ENCODE results near the gene CEP131.

The CEP131 gene

GRCh38 chr17:81200201-81200600 lies 22.6 kb downstream of the CEP131 start:
- ChIA-PET POLR2A (interaction anchor here (2.1 kb wide), 1 partner anchor 23 kb away, joined by 6 read pairs; the partner anchor contains the start of gene CEP131), CTCF (interaction anchor here (0.7 to 1.0 kb wide), 2 partner anchors 9 to 66 kb away, joined by 3 read pairs; no protein-coding TSS in a partner anchor)
- DNase-seq (ENCODE audit: extremely low spot score), result no peak
- TF ChIP-seq LEF1 (IDR thresholded peaks at IDR 0.05; ENCODE audit: borderline replicate concordance) (no peak), SP1 (IDR thresholded peaks at IDR 0.05) (no peak), FOXM1 (IDR thresholded peaks at IDR 0.05; ENCODE audit: borderline replicate concordance) (no peak), BHLHE40 (IDR thresholded peaks at IDR 0.05; ENCODE audit: borderline replicate concordance) (no peak), NFRKB (IDR thresholded peaks at IDR 0.05) (no peak), TARDBP (IDR thresholded peaks at IDR 0.05) (no peak), L3MBTL2 (conservative IDR thresholded peaks at IDR 0.05) (no peak), FOXK2 (IDR thresholded peaks at IDR 0.05) (no peak), FOXA1 (IDR thresholded peaks at IDR 0.05) (no peak), ZNF384 (IDR thresholded peaks at IDR 0.05) (no peak)
- TF ChIP-seq, protein P1, sequence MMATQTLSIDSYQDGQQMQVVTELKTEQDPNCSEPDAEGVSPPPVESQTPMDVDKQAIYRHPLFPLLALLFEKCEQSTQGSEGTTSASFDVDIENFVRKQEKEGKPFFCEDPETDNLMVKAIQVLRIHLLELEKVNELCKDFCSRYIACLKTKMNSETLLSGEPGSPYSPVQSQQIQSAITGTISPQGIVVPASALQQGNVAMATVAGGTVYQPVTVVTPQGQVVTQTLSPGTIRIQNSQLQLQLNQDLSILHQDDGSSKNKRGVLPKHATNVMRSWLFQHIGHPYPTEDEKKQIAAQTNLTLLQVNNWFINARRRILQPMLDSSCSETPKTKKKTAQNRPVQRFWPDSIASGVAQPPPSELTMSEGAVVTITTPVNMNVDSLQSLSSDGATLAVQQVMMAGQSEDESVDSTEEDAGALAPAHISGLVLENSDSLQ (IDR thresholded peaks at IDR 0.05), result no peak

DNA sequence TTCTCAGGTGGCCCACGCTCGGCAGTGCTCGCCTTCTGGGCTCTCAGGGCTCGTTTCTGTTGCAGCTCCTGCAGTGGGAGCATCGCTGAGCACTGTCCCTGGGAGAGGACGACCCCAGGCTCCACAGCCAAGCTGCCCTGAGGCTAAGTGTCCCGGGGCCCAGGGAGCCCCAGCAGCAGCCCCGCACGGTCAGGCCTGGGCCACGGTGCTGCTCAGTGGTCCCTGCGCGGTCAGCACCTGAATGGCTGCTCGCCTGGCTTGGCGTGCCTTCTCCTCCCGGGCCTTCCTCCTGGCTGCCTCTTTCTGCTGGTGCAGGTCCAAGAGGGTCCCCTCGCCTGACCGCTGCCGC lies 23.3 kb downstream of the CEP131 start:
- POLR2A ChIA-PET, result no interaction called here
- CTCF ChIA-PET, result no interaction called here

DNA sequence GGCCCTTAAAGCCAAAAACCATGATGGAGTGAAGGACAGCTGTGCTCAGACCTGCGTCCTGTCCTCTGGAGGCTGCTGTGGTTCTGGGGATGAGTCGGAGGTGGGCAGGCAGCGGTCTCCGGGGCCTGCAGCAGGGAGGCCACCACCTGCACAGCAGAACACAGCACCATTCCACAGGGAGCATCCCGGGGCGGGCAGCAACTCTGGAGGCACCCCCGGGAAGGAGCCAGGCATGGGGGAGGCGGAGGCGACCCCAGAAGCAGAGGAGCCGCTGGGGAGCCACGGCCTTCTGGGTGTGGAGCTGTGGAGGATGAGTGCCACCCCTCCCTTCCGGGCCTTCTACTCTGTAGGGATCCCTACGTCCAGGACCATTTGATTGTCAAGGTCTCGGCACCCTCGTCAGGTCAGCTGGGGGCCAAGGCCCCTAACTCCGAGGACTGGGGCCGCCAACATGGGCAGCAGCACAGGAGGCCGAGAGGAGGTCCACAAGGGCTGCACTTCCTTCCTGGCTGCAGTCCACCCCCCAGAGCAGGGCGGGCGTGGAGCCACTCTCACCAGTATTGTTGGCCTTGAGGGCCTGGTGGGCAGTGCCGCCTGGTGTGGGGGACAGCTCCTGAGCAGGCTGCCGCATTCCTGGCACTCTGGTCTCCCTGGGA lies 23.8 kb downstream of the CEP131 start:
- POLR2A ChIA-PET, result no interaction called here
- TF ChIP-seq ARNT (IDR thresholded peaks at IDR 0.05) (no peak), L3MBTL2 (conservative IDR thresholded peaks at IDR 0.05) (no peak), FOXK2 (IDR thresholded peaks at IDR 0.05) (no peak), BHLHE40 (IDR thresholded peaks at IDR 0.05; ENCODE audit: borderline replicate concordance) (no peak), HDGF (IDR thresholded peaks at IDR 0.05; ENCODE audit: borderline replicate concordance) (no peak), NFRKB (IDR thresholded peaks at IDR 0.05) (no peak), SUZ12 (IDR thresholded peaks at IDR 0.05) (no peak), CTBP1 (IDR thresholded peaks at IDR 0.05; ENCODE audit: borderline replicate concordance) (no peak), FOXA1 (IDR thresholded peaks at IDR 0.05) (no peak), ELF4 (IDR thresholded peaks at IDR 0.05) (no peak), ZNF384 (IDR thresholded peaks at IDR 0.05) (no peak), FOXM1 (IDR thresholded peaks at IDR 0.05; ENCODE audit: borderline replicate concordance) (no peak), SP1 (IDR thresholded peaks at IDR 0.05) (no peak), LEF1 (IDR thresholded peaks at IDR 0.05; ENCODE audit: borderline replicate concordance) (no peak), TARDBP (IDR thresholded peaks at IDR 0.05) (no peak)
- TF ChIP-seq, protein P1 (IDR thresholded peaks at IDR 0.05), result no peak
- CTCF ChIA-PET, result no interaction called here
- DNase-seq (ENCODE audit: extremely low spot score), result no peak

More for the DNA sequence above, 23.3 kb downstream of the CEP131 start:
- DNase-seq (ENCODE audit: extremely low spot score), result no peak
- no peak for TF ChIP-seq ZNF384 (IDR thresholded peaks at IDR 0.05)

GRCh38 chr17:81197831-81198490 lies 24.8 kb downstream of the CEP131 start:
- no peak for TF ChIP-seq TARDBP (IDR thresholded peaks at IDR 0.05)
- TF ChIP-seq HDGF (IDR thresholded peaks at IDR 0.05; ENCODE audit: borderline replicate concordance), result no peak
- TF ChIP-seq SUZ12 (IDR thresholded peaks at IDR 0.05), result no peak
- no peak for TF ChIP-seq ARNT (IDR thresholded peaks at IDR 0.05)
- TF ChIP-seq LEF1 (IDR thresholded peaks at IDR 0.05; ENCODE audit: borderline replicate concordance), result no peak
- no peak for TF ChIP-seq CTBP1 (IDR thresholded peaks at IDR 0.05; ENCODE audit: borderline replicate concordance)
- TF ChIP-seq FOXK2 (IDR thresholded peaks at IDR 0.05), result no peak
- no peak for TF ChIP-seq L3MBTL2 (conservative IDR thresholded peaks at IDR 0.05)
- TF ChIP-seq FOXA1 (IDR thresholded peaks at IDR 0.05), result no peak
- TF ChIP-seq SP1 (IDR thresholded peaks at IDR 0.05), result no peak
- DNase-seq (ENCODE audit: extremely low spot score), result no peak
- POLR2A ChIA-PET, result no interaction called here
- CTCF ChIA-PET, result interaction anchor here (0.7 kb wide), 1 partner anchor 107 kb away, joined by 3 read pairs; no protein-coding TSS in a partner anchor

DNA sequence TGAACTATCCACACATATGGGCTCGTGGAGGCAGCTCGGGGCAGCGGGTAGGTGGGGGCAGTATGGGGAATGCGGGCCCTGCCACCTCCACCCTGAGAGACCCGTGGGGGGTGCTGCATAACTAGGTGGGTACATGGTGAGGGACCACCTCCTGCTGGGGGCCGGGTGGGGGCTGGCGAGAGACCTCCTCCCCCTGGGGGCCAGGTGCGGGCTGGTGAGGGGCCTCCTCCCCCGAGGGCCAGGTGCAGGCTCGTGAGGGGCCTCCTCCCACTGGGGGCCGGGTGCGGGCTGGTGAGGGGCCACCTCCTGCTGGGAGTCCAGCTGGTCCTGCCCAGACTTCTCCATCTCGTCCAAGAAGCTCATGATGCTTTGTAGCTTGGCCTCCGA lies 25.4 kb downstream of the CEP131 start:
- ChIA-PET POLR2A (no interaction called here), CTCF (no interaction called here)
- TF ChIP-seq FOXM1 (IDR thresholded peaks at IDR 0.05; ENCODE audit: borderline replicate concordance) (no peak), SUZ12 (IDR thresholded peaks at IDR 0.05) (no peak), SP1 (IDR thresholded peaks at IDR 0.05) (no peak), FOXK2 (IDR thresholded peaks at IDR 0.05) (no peak), LEF1 (IDR thresholded peaks at IDR 0.05; ENCODE audit: borderline replicate concordance) (no peak), CTBP1 (IDR thresholded peaks at IDR 0.05; ENCODE audit: borderline replicate concordance) (no peak), FOXA1 (IDR thresholded peaks at IDR 0.05) (no peak), HDGF (IDR thresholded peaks at IDR 0.05; ENCODE audit: borderline replicate concordance) (no peak), ARNT (IDR thresholded peaks at IDR 0.05) (no peak), TARDBP (IDR thresholded peaks at IDR 0.05) (no peak), L3MBTL2 (conservative IDR thresholded peaks at IDR 0.05) (no peak), ZNF384 (IDR thresholded peaks at IDR 0.05) (no peak), BHLHE40 (IDR thresholded peaks at IDR 0.05; ENCODE audit: borderline replicate concordance) (no peak), ELF4 (IDR thresholded peaks at IDR 0.05) (no peak)
- DNase-seq (ENCODE audit: extremely low spot score), result no peak

- ChIA-PET CTCF (no interaction called here), POLR2A (no interaction called here)
- no peak for TF ChIP-seq FOXK2 (IDR thresholded peaks at IDR 0.05)
- TF ChIP-seq CTBP1 (IDR thresholded peaks at IDR 0.05; ENCODE audit: borderline replicate concordance), result no peak
- no peak for TF ChIP-seq NFRKB (IDR thresholded peaks at IDR 0.05)
- TF ChIP-seq SUZ12 (IDR thresholded peaks at IDR 0.05), result no peak
- TF ChIP-seq LEF1 (IDR thresholded peaks at IDR 0.05; ENCODE audit: borderline replicate concordance), result no peak
- no peak for TF ChIP-seq L3MBTL2 (conservative IDR thresholded peaks at IDR 0.05)
- no peak for TF ChIP-seq FOXM1 (IDR thresholded peaks at IDR 0.05; ENCODE audit: borderline replicate concordance)
- no peak for DNase-seq (ENCODE audit: extremely low spot score)
These were observed 26.0 kb downstream of the CEP131 start for GRCh38 chr17:81196505-81197408.
